Osteoblast (primary cell): ENCODE data around the gene CARD19. TPM values are rescaled to one million over a fixed set of nuclear protein-coding genes. Genes with fewer than 3 reads are reported as not detected.
A peak's percentile ranks its signal among the peaks of the same experiment; 100 is the strongest.
"Not testable (repeated sequence)": the region's sequence is repeated elsewhere in the genome, so short reads cannot be mapped to it uniquely, and the experiment has no call there.

ENCODE experiments used
- DNase-seq: peaks from one replicate; pipeline ENCODE4 v3.0.0; 2011; ENCODE audit warnings: low spot score, mixed read lengths; ENCODE audit not compliant: insufficient read length; ENCODE audit errors: missing footprints
- H2AFZ ChIP-seq: 2 replicates; pipeline ENCODE4 v1.6.0; 2011; ENCODE audit warnings: mild to moderate bottlenecking, low read length
- H3K27ac ChIP-seq: 2 replicates; pipeline ENCODE4 v1.5.1; 2011; ENCODE audit warnings: mild to moderate bottlenecking, low read depth, low read length, moderate library complexity
- H3K27me3 ChIP-seq: 2 replicates; pipeline ENCODE4 v1.6.0; 2012; ENCODE audit warnings: mild to moderate bottlenecking, control low read depth, inconsistent platforms, low read length, moderate library complexity; ENCODE audit not compliant: insufficient read depth
- H3K36me3 ChIP-seq: 2 replicates; pipeline ENCODE4 v1.5.1; 2011; ENCODE audit warnings: mild to moderate bottlenecking, low read length, control low read depth, moderate library complexity; ENCODE audit not compliant: insufficient read depth
- H3K4me1 ChIP-seq: 2 replicates; pipeline ENCODE4 v1.5.1; 2011; ENCODE audit warnings: mild to moderate bottlenecking, low read length, control low read depth, moderate library complexity; ENCODE audit not compliant: insufficient read depth
- H3K4me2 ChIP-seq: 2 replicates; pipeline ENCODE4 v1.6.0; 2011; ENCODE audit warnings: mild to moderate bottlenecking, low read length; ENCODE audit not compliant: insufficient read depth
- H3K4me3 ChIP-seq: fragments of 200-600 bp; sonication (generic); 3 replicates; pipeline ENCODE4 v1.5.1; 2012; ENCODE audit warnings: mild to moderate bottlenecking, low read length, inconsistent platforms; ENCODE audit not compliant: insufficient read depth
- H3K79me2 ChIP-seq: 2 replicates; pipeline ENCODE4 v1.6.0; 2012; ENCODE audit warnings: mild to moderate bottlenecking, low read length, control low read depth, inconsistent platforms; ENCODE audit not compliant: insufficient read depth
- H3K9me3 ChIP-seq: 2 replicates; pipeline ENCODE4 v1.5.1; 2011; ENCODE audit warnings: low read depth, low read length, control low read depth
- H4K20me1 ChIP-seq: 2 replicates; pipeline ENCODE4 v1.6.0; 2012; ENCODE audit warnings: mild to moderate bottlenecking, low read length, control low read depth; ENCODE audit not compliant: insufficient read depth
- CTCF ChIP-seq: IDR thresholded peaks from 2 replicates; pipeline ENCODE4 v1.5.1; 2011; ENCODE audit warnings: mild to moderate bottlenecking, low read depth, low read length, moderate library complexity; ENCODE audit errors: extremely low read depth
- total RNA-seq: library from RNA; depleted of rRNA; stranded (reverse); fragments of >200 nt; gene quantifications from 2 replicates; pipeline ENCODE4 v1.2.3, GENCODE V29; 2012

CARD19 gene
- total RNA-seq, 1 donor = 38.4 TPM

- H3K9me3 ChIP-seq = no peaks in the 10 kb centered on the region
- H3K4me1 ChIP-seq = peaks cover 27% of the 10 kb centered on the region
- no peak for TF ChIP-seq CTCF
- peak; percentile 99 for DNase-seq
- no peak overlapping the region for H2AFZ ChIP-seq
- H3K27ac ChIP-seq = peak overlapping the region; percentile 66
- no peaks in the 10 kb centered on the region for H3K27me3 ChIP-seq
- peaks cover 66% of the 10 kb centered on the region for H3K79me2 ChIP-seq
- H4K20me1 ChIP-seq = peaks cover 19% of the 10 kb centered on the region
- peak overlapping the region; percentile 83 for H3K4me2 ChIP-seq
- peak overlapping the region; percentile 27 for H3K4me3 ChIP-seq
- H3K36me3 ChIP-seq = no peaks in the 10 kb centered on the region
Observed at GRCh38 chr9:93098236-93098946, 2.4 kb downstream of the CARD19 start.

- peak overlapping the region; percentile 15 for H3K4me2 ChIP-seq
- H3K4me1 ChIP-seq = peaks cover 27% of the 10 kb centered on the region
- H4K20me1 ChIP-seq = peaks cover 19% of the 10 kb centered on the region
- TF ChIP-seq CTCF = no peak
- DNase-seq = peak; percentile 22
- no peaks in the 10 kb centered on the region for H3K27me3 ChIP-seq
- no peak overlapping the region for H2AFZ ChIP-seq
- no peak overlapping the region for H3K4me3 ChIP-seq
- H3K36me3 ChIP-seq = no peaks in the 10 kb centered on the region
- H3K9me3 ChIP-seq = no peaks in the 10 kb centered on the region
- peaks cover 79% of the 10 kb centered on the region for H3K79me2 ChIP-seq
- H3K27ac ChIP-seq = peak overlapping the region; percentile 16
Observed at GRCh38 chr9:93099551-93100275, 3.7 kb downstream of the CARD19 start.

GRCh38 chr9:93100276-93100636 is 4.2 kb downstream of the CARD19 start:
- no peak for DNase-seq
- H3K4me2 ChIP-seq = no peak overlapping the region
- no peaks in the 10 kb centered on the region for H3K9me3 ChIP-seq
- H3K4me3 ChIP-seq = no peak overlapping the region
- H2AFZ ChIP-seq = no peak overlapping the region
- no peaks in the 10 kb centered on the region for H3K27me3 ChIP-seq
- H3K4me1 ChIP-seq = peaks cover 27% of the 10 kb centered on the region
- TF ChIP-seq CTCF = no peak
- H3K27ac ChIP-seq = no peak overlapping the region
- H4K20me1 ChIP-seq = peaks cover 22% of the 10 kb centered on the region
- H3K36me3 ChIP-seq = no peaks in the 10 kb centered on the region
- peaks cover 84% of the 10 kb centered on the region for H3K79me2 ChIP-seq

- H3K27me3 ChIP-seq, H3K36me3 ChIP-seq, H3K9me3 ChIP-seq, H3K4me3 ChIP-seq, H2AFZ ChIP-seq, H3K27ac ChIP-seq, DNase-seq, H3K4me2 ChIP-seq: not testable (repeated sequence)
- H3K4me1 ChIP-seq = peaks cover 27% of the 10 kb centered on the region
- peaks cover 30% of the 10 kb centered on the region for H4K20me1 ChIP-seq
- H3K79me2 ChIP-seq = peaks cover 92% of the 10 kb centered on the region
Observed at GRCh38 chr9:93101086-93101485, 5.1 kb downstream of the CARD19 start.
